ENCODE data around the gene PI4K2A.

GRCh38 chr10:97629289-97629688 lies 11.2 kb upstream of the PI4K2A start:
- TF ChIP-seq ZNF311 (tag by site-specific recombination; IDR thresholded peaks at IDR 0.05; ENCODE audit: borderline replicate concordance), result no peak
- no peak for TF ChIP-seq ZNF610 (tag by site-specific recombination; IDR thresholded peaks at IDR 0.05; ENCODE audit: borderline replicate concordance)
- no peak for TF ChIP-seq GLI4 (tag by site-specific recombination; IDR thresholded peaks at IDR 0.05)
- TF ChIP-seq ZNF146 (tag by site-specific recombination; IDR thresholded peaks at IDR 0.05), result no peak
